GM19372 (cell line): Measurements from ENCODE around the gene CTAG2.
"Not testable (repeated sequence)": the region's sequence is repeated elsewhere in the genome, so short reads cannot be mapped to it uniquely, and the experiment has no call there.

Experiments
- ATAC-seq: cut with Tn5 transposase; IDR thresholded peaks from one replicate; pipeline ENCODE4 v1.9.1; 2021; ENCODE audit warnings: mild to moderate bottlenecking, low read depth, moderate library complexity; ENCODE audit not compliant: unreplicated experiment

Gene CTAG2

GRCh38 chrX:154649503-154650220 lies 3.7 kb downstream of the CTAG2 start:
- no peak for ATAC-seq

- ATAC-seq = no peak
Measured at GRCh38 chrX:154648931-154649330, 4.4 kb downstream of the CTAG2 start.

GRCh38 chrX:154645745-154646378 lies 7.5 kb downstream of the CTAG2 start:
- ATAC-seq = not testable (repeated sequence)

- not testable (repeated sequence) for ATAC-seq
Measured at GRCh38 chrX:154643708-154644107, 9.7 kb downstream of the CTAG2 start.

GRCh38 chrX:154641740-154642139 lies 11.6 kb downstream of the CTAG2 start:
- ATAC-seq = not testable (repeated sequence)

GRCh38 chrX:154633661-154634060 lies 19.7 kb downstream of the CTAG2 start:
- ATAC-seq = not testable (repeated sequence)

GRCh38 chrX:154630949-154631348 lies 22.4 kb downstream of the CTAG2 start:
- ATAC-seq = not testable (repeated sequence)

GRCh38 chrX:154628960-154629359 lies 24.4 kb downstream of the CTAG2 start:
- ATAC-seq = not testable (repeated sequence)

GRCh38 chrX:154620767-154621414 lies 32.5 kb downstream of the CTAG2 start:
- ATAC-seq = not testable (repeated sequence)

GRCh38 chrX:154619182-154619581 lies 34.2 kb downstream of the CTAG2 start, which contains the start of gene CTAG1B:
Gene CTAG1B (minus strand): TSS chrX:154619282. CDS start chrX:154619218, 64 bp downstream.
- ATAC-seq = not testable (repeated sequence)

GRCh38 chrX:154613586-154613985 lies 39.8 kb downstream of the CTAG2 start:
- not testable (repeated sequence) for ATAC-seq

GRCh38 chrX:154611146-154611545 lies 42.2 kb downstream of the CTAG2 start:
- ATAC-seq = not testable (repeated sequence)

- ATAC-seq = not testable (repeated sequence)
Measured at GRCh38 chrX:154608823-154609222, 44.6 kb downstream of the CTAG2 start.

- not testable (repeated sequence) for ATAC-seq
Measured at GRCh38 chrX:154607976-154608375, 45.4 kb downstream of the CTAG2 start.

- no peak for ATAC-seq
Measured at GRCh38 chrX:154607370-154607769, 46.0 kb downstream of the CTAG2 start.

- no peak for ATAC-seq
Measured at GRCh38 chrX:154605566-154605965, 47.8 kb downstream of the CTAG2 start.

GRCh38 chrX:154603438-154604430 lies 49.6 kb downstream of the CTAG2 start:
- ATAC-seq = no peak

- ATAC-seq = no peak
Measured at GRCh38 chrX:154602766-154603437, 50.5 kb downstream of the CTAG2 start.

- ATAC-seq = no peak
Measured at GRCh38 chrX:154602226-154602625, 51.2 kb downstream of the CTAG2 start.
